GM21576 (cell line): ENCODE results near the gene SLC6A7.
"Not testable (repeated sequence)": the region's sequence is repeated elsewhere in the genome, so short reads cannot be mapped to it uniquely, and the experiment has no call there.

Experiments
- ATAC-seq: cut with Tn5 transposase; IDR thresholded peaks from one replicate; pipeline ENCODE4 v1.9.1; 2021; ENCODE audit warnings: mild to moderate bottlenecking, moderate library complexity; ENCODE audit not compliant: unreplicated experiment

Gene SLC6A7

GRCh38 chr5:150215979-150216944 is 26.4 kb downstream of the SLC6A7 start:
- ATAC-seq: no peak

DNA sequence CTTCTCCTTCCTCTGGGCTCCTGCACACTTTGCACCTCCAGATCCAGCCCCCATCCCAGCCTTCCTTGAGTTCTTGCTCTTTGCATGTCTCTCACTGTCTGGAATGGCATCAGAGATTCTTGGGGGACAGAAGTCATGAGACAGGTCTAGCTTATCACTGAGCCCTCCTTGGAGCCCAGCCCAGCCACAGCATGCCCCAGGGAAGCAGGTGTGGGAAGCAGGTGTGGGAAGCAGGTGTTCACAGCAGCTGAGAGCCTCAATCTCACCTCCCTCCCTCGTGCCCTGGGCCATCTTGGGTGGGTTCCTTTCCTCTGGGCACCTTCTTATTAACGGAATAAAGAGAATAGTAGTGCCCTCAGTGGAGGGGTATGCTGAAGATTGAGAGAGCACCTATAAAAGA is 27.2 kb downstream of the SLC6A7 start:
- ATAC-seq: no peak

DNA sequence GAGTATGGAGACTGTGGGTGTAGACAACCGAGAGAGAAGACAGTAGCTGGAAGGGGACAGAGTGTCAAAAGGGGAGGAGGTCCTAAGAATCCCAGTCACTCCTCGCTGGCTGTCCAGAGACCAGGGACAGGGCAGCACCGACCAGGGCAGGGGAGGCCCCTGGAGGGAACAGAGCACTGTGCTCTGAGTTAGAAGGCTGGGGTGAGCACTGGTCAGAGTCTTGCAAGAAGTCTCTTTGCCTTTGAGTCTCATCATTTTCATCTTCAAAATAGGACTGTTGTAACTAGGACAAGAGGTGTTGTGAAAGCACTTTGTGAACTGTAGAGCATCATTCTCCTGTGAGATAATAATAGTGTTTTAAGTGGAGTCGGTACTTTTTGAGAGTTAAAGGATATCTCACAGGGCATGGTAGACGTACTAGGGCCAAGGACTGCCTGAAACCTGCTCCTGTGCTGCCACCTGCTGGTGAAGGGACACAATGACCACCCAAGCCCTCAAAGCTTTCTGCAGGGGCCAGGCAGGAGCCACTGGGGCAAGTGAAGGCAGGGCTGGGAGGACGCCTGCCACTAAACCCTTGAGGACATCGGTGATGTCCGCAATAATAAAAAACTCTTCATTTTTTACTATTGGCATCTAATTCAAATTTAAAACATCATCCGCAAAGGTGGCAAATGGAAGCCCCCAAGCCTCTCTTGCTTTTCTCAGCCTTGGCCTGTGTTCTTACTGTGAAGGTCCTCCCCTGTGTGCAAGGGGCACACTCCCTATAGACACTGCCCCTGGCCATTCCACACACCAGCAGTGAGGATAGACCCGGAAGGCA is 28.2 kb downstream of the SLC6A7 start:
- peak; percentile 87 for ATAC-seq

DNA sequence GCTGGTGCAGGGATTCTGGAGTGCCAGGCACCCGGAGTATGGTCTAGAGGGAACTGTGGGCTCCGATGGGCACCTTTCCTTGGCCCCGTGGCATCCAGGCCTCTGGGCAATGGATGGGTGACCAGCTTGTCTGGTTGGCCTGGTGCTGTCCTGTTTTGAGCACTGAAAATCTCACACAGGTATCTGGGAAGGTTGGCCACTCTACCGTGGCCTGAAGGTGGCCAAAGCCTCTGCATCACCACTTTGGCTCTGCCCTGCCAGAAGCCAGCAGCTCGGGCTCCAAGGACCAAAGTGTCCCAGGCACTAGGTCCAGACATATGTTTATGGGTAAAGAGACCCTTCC is 28.8 kb downstream of the SLC6A7 start:
- no peak for ATAC-seq

DNA sequence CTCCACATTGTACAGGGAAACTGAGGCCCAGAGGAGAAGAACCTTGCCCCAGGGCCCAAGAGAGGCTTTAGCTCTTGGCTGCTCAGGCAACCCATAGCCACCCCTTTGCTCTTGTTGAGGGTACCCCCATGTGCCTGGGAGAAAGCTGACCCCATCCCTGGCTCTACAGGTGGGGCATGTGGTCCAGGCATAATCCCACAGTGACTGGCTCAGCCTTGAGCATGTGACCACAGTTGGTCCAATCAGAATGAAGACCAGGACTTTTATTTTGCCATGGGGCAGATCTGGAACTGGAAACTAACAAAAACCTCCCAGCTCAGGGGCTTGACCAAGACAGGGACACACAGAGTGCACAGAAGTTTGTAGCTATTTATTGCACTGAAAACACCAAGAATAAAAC is 29.3 kb downstream of the SLC6A7 start:
- no peak for ATAC-seq

- no peak for ATAC-seq
These were observed 30.0 kb downstream of the SLC6A7 start for GRCh38 chr5:150219861-150220260.

DNA sequence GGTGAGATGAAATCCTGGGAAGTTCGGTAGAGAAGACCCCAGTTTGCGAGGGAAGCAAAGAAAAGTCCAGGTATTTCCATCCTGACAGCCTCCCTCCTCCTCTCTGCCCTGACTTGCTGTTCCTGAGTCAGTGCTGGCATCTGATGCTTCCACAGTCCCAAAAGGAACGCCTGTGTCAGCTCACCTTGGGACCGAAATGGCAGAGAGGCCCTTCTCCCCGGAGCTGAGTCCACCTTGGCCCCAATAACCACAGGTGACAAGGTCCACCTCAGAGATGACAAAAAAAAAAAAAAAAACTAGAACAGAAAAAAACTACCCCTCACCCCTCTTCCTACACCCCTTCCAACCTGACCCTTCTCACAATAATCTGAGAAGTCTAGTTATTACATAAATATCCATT is 31.6 kb downstream of the SLC6A7 start:
- ATAC-seq: no peak

DNA sequence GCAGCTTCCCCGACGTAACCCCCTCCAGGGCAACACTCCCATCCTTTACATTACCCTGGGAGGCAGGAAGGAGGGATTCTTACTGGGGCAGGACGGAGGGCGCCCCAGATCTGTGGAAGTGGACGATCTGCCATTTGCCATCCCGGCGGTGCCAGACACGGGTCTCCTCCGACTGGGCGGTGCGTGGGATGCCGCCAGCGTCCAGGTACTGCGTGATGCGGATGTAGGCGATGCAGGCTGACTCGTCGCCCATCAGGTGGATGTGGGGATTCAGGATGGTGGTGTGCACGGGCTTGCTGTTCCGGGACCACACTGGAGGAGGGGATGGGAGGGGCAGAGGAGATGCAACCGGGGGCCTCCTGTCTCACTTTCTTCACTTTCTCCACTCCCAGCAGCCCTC is 33.0 kb downstream of the SLC6A7 start:
- ATAC-seq: no peak

DNA sequence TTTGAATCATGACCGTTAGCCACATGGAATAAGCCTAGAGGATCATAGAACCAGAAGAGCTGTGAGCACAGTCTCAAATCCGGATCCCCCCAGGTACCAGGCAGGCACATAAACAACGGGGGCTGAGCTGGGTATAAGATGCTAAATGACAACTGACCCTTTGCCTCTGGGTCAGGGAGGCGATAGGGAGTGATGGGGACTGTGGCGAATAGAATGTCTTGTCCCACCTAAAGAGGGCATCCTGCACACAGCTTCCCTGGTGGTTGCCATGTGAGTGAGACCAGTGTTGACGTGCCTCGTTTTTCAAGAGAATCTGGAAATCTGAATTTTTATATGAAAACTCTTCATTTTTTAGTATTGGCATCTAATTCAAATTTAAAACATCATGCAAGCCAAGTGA is 33.6 kb downstream of the SLC6A7 start:
- ATAC-seq: no peak

DNA sequence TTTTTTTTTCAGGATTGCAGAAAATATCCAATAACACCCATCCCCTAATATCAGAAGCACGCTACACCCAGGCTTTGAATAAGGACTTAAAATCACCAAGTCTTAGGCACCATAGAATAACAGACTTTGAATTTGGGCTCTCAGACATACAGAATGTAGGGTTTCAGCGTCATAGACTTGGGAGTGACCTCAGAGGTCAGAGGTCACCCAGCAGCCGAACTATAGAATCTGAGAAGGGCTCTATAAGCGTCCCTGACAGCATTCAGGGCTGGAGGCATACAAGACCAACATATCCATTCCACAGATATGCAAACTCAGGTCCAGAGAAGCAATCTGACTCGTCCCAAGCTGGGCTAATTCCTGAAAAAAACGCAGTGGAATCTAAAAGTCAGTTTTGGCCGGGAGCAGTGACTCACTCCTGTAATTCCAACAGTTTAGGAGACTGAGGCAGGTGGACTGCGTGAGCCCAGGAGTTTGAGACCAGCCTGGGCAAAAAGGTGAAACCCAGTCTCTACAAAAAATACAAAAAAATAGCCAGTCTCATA is 34.7 kb downstream of the SLC6A7 start:
- ATAC-seq: no peak

DNA sequence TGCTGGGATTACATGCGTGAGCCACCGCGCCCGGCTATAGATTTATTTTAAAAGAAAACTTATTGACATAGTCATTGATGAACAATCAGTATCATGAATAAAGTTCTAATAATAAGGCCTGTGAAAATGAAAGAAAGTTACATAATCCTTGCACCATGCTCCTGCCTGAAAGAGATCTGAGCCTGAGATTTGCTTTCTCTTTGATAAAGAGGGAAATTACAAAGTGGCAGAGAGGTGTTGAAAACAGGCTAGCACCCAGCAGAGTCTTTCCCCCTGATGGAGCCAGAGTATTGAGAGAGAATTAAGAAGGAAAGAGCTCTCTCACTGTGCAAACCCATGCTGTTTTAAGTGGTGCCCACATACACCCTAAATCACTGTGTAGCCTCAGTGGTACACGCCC is 37.2 kb downstream of the SLC6A7 start:
- ATAC-seq: no peak

DNA sequence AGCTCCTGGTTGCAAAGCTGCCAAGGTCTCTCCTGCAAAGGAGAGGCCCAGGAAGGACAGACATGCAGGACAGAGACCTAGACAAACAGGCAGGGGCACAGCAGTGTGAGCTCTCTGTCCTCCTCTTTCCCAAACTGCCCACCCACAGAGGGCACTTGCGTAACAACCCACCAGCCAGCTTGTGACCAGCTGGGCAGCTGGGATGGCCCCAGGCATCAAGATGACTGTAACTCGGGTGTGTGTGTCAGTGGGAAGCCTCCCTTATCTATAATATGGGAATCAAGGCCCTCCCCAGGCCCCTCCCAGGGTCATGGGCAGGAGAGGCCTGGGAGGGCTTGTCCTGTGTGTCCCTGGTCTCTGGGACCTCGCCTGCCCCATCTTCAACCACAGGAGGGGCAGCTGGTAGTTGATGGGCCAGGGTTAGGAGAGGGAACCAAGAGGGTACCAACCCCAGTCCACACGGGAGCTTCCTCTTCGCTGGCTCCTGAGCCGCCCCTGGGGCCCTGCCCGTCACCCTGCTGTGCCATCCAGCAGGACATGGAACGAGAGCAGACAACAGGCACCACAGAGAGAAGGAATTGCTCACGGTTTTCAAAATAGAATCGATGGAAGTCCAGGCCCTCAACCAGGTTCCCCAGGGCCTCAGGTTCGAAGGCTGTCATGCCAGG is 37.9 kb downstream of the SLC6A7 start:
- ATAC-seq: no peak

DNA sequence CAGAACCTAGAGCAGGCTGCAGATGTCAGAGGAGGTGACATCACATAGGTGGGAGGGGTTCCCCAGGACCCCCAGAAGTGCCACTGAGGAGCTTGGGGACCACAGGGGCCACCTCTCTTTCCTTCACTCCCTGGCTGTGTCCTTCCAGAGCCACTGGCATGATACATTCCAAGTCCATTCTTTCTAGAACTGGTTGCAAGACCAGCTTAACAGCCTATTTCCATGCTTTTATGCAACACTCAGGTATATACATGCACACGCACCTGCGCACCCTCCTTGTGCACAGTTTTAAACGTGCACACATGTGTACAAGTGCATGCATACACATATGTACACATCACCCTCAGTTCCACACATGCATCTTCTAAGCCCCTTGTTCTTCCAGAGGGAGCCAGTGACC is 39.7 kb downstream of the SLC6A7 start:
- no peak for ATAC-seq

- no peak for ATAC-seq
These were observed 41.0 kb downstream of the SLC6A7 start for GRCh38 chr5:150230842-150231241.

GRCh38 chr5:150233706-150234105 is 43.8 kb downstream of the SLC6A7 start:
- not testable (repeated sequence) for ATAC-seq

DNA sequence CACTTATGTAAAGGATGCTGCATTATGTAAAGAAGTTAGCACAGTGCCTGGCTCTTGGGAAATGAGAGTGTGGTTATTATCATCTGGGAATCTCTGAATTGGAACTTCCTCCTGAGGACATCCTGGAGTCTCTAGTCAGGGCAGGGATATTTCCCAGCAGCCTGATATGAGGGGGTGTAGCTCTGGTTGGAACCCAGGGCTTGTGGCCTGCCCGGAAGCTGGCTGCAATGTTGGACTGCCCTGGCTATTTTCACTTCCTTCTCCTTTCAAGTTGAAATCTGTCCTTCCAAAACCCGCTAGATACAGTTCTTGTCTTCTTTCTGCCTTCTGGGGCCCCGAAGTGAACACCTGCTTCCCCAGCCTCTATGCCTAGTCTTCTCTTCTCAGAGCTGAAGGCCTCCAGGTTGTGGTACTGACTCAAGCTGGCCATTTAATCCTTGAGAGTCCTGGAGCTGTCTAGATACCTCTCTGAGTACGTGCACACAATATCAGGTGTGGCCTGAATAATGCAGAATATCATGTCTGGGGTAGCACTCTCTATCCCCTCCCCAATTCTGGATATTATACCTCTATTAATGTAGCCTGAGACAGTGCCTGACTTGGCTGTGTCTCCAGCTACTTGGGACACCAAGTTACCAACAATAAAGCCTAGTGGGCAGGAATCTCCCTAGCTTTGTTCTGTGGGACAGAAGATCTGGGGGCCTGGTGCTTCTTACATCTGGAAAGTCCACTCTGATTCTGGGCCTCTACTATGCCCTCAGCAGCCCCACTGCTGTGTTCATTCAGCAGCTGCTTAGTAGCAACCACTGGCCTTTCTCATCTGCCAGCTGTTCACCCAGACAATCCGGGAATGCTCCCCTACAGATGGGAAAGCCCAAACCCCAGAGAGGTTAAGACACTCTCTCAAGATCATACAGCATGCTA is 45.0 kb downstream of the SLC6A7 start:
- no peak for ATAC-seq

DNA sequence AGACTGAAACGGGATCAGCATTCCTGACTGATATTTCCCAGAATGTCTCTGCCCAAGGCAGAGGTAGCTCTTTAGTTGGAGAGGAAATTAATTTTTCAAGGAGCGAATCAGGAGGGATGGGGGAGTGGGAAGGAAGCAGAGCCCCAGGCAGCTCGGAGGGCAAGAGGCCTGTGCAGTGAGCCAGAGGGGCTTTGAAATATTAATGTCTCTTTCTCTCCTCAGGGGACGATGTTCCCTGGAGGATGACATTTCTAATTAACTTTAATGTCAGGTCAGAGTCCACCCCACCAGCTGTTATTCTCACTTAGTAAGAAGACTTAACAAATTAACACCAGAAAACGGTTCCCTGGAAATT is 45.6 kb downstream of the SLC6A7 start:
- no peak for ATAC-seq

DNA sequence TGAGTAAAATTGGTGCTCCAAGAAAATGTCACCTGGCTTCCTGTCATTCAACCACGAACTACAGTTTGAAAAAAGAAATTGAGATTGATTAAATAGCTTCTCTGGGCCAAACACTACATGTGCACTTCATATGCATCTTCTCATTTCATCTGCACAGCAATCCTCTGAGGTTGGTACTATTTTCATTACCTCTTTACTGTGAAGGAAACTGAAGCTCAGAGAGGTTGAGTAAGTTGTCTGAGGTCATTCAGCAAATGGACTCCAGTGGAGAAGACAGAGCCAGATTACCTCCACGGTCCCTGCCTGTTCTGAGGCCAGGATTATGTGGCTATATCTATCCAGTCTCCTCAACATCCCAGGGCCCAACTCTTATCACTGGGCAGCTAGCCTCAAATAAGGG is 46.5 kb downstream of the SLC6A7 start:
- ATAC-seq: no peak

DNA sequence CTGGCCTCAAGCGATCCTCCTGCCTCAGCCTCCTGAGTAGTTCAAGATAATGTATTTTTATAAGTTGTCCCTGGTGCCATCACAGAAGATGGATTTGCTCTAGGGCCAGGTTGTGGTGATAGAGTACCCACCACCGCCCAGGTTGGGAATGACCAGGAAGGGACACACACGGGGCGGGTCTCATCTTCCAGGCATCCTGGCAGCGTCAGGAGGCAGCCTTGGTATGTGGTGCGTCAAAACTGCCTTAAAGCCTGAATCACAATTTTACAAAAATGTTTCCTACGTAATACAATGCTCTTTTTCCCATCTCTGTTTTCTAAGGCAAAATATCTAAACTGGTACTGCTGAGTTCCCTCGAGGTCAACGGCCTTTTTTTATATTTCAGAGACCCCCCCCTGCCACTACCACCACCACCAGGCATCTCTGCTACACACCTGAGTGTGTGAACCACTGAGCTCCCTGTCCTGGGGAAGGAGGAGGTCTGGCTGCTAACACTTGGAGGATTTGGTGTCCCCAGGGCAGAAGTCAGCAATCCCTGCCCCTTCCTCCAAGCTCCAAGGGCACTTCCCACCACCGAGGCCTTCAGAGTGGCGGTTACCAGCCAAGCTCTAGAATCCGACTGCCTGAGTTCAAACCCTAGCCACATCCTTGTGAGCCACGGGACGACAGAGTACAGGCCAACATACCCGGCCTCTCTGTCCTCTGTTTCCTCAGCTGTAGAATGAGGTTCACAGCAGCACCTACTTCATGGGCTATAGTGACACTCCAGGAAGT is 47.3 kb downstream of the SLC6A7 start:
- no peak for ATAC-seq

DNA sequence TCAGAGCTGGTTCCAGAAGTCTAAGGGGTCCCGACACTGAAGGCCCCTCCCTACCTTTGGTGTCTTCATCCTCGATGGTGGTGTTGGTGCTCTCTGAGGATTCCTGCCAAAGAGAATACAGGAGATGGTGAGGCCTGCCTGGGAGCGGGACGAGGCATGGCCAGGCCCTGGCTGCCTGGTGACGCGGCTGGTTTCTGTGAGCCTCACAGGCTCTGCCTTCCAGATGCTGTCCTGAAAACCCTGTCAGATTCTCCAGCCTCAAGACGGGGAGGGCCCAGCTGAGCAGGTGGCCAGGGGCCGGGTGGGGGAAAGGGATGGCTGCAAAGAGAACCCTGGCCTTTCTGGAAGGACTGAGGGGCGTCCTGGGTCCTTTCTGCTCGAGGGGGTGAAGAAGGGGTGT is 48.8 kb downstream of the SLC6A7 start:
- no peak for ATAC-seq
